GM12878 (cell line): Measurements from ENCODE around the gene NR3C1. TPM values are rescaled to one million over a fixed set of nuclear protein-coding genes. Genes with fewer than 3 reads are reported as not detected.

Experiments
- ATAC-seq: fragments of 200-7000 bp; cut with Tn5 transposase; 3 replicates; pipeline ENCODE4 v1.9.1; 2020; ENCODE audit warnings: mild to moderate bottlenecking, moderate library complexity
- BruUV-seq: library from RNA; stranded (reverse); fragments of 400-500 nt; replicated peaks from 2 replicates; lab custom pipeline; 2021; lab: Mats Ljungman, UMichigan
- CTCF ChIA-PET: fragments of 300-600 bp; sonication (Branson Sonifier 250); formaldehyde crosslinking; extraction: SDS; loops from one replicate; lab custom pipeline; 2021; ENCODE audit warnings: inconsistent platforms; lab: Yijun Ruan, JAX
- POLR2A ChIA-PET: fragments of 350-600 bp; formaldehyde crosslinking; extraction: SDS; loops from one replicate; lab custom pipeline; 2021; ENCODE audit warnings: inconsistent platforms; lab: Charles Lee
- RAD21 ChIA-PET: fragments of 300-600 bp; sonication (Branson Sonifier 250); formaldehyde crosslinking; loops from one replicate; lab custom pipeline; 2023; ENCODE audit warnings: antibody characterized with exemption; ENCODE audit not compliant: unreplicated experiment; lab: Charles Lee
- SMC1A ChIA-PET: fragments of 300-600 bp; sonication (Branson Sonifier 250); formaldehyde crosslinking; loops from one replicate; lab custom pipeline; 2023; ENCODE audit not compliant: unreplicated experiment, uncharacterized antibody; lab: Charles Lee
- DNase-seq: peaks from one replicate; pipeline ENCODE4 v3.0.0-alpha.2; 2011; ENCODE audit warnings: low read depth, low spot score
- FAIRE-seq: peaks from 3 replicates; lab custom pipeline; 2011; peaks lifted over from hg19 to GRCh38; lab: Jason Lieb, UNC
- H2AFZ ChIP-seq: 2 replicates; pipeline ENCODE4 v1.6.0; 2011; ENCODE audit warnings: low read depth, low read length, control low read depth; ENCODE audit not compliant: control insufficient read depth
- H3K27ac ChIP-seq: 2 replicates; pipeline ENCODE4 v1.5.1; 2011; ENCODE audit warnings: control low read depth; ENCODE audit not compliant: control insufficient read depth, insufficient read depth
- H3K27me3 ChIP-seq, 2 experiments: replicated peaks in 1 of 2; 2 replicates each; pipeline versions ENCODE4 v1.6.0 to v1.6.1; 2011; ENCODE audit warnings: low read length in 1 of 2; ENCODE audit not compliant: control insufficient read depth in 2 of 2, insufficient read depth in 2 of 2
- H3K36me3 ChIP-seq, 2 experiments: 2 replicates each; pipeline ENCODE4 v1.5.1; 2011; ENCODE audit warnings: low read length in 1 of 2; ENCODE audit not compliant: control insufficient read depth in 2 of 2, insufficient read depth in 2 of 2
- H3K4me1 ChIP-seq: 2 replicates; pipeline ENCODE4 v1.6.1; 2011; ENCODE audit warnings: mild to moderate bottlenecking, low read length, moderate library complexity, mixed read lengths; ENCODE audit not compliant: control insufficient read depth, insufficient read depth
- H3K4me2 ChIP-seq: 2 replicates; pipeline ENCODE4 v1.6.0; 2011; ENCODE audit warnings: control low read depth; ENCODE audit not compliant: control insufficient read depth, insufficient read depth
- H3K4me3 ChIP-seq: fragments of 200-600 bp; sonication (generic); 2 replicates; pipeline ENCODE4 v1.5.1; 2016
- H3K79me2 ChIP-seq: 2 replicates; pipeline ENCODE4 v1.6.0; 2011; ENCODE audit warnings: low read length; ENCODE audit not compliant: control insufficient read depth, insufficient read depth
- H3K9ac ChIP-seq: 2 replicates; pipeline ENCODE4 v1.8.0; 2011; ENCODE audit warnings: low read length, control low read depth, mixed read lengths; ENCODE audit not compliant: control insufficient read depth, insufficient read depth
- H3K9me3 ChIP-seq: replicated peaks from 3 replicates; pipeline ENCODE4 v1.5.1; 2011; ENCODE audit warnings: mild to moderate bottlenecking, low read length; ENCODE audit not compliant: control insufficient read depth, insufficient read depth
- H4K20me1 ChIP-seq: 2 replicates; pipeline ENCODE4 v1.6.0; 2011; ENCODE audit not compliant: control insufficient read depth, insufficient read depth
- BACH1 ChIP-seq: fragments of 450-650 bp; IDR thresholded peaks from 2 replicates; pipeline ENCODE4 v1.6.1; 2017; ENCODE audit warnings: mild to moderate bottlenecking, borderline replicate concordance
- CHD2 ChIP-seq: IDR thresholded peaks from 2 replicates; pipeline ENCODE4 v1.6.1; 2011; ENCODE audit warnings: low read depth, low read length, improper control_type of control experiment, borderline replicate concordance
- EGR1 ChIP-seq, 2 experiments: IDR thresholded peaks; 1 replicate in 1 of 2; 2 replicates in 1 of 2; pipeline ENCODE4 v1.6.1; 2011 to 2012; ENCODE audit warnings: low read depth in 2 of 2, low read length in 2 of 2, borderline replicate concordance in 1 of 2, mild to moderate bottlenecking in 1 of 2, moderate library complexity in 1 of 2
- SIN3A ChIP-seq: IDR thresholded peaks from 2 replicates; pipeline ENCODE4 v1.6.1; 2012; ENCODE audit warnings: low read depth, low read length, improper control_type of control experiment
- SRF ChIP-seq, 2 experiments: IDR thresholded peaks; 2 replicates each; pipeline ENCODE4 v1.6.1; 2011; ENCODE audit warnings: low read depth in 2 of 2, low read length in 2 of 2, mild to moderate bottlenecking in 1 of 2, moderate library complexity in 1 of 2
- STAT3 ChIP-seq: IDR thresholded peaks from 2 replicates; pipeline ENCODE4 v1.6.1; 2011; ENCODE audit warnings: low read depth, low read length, improper control_type of control experiment
- WGBS: methylation state at CpG from one replicate; pipeline ENCODE4 v1.1.6; 2016; ENCODE audit warnings: low lambda C conversion rate; ENCODE audit not compliant: insufficient replicate concordance, insufficient coverage; ENCODE audit errors: missing lambda C conversion rate; 5-methylcytosine and 5-hydroxymethylcytosine counted together
- in situ Hi-C: fragments of 300-500 bp; cut with MboI; formaldehyde crosslinking; loops from 9 replicates; pipeline ENCODE4 v1.14.3; 2018; ENCODE audit warnings: mixed read lengths
- intact Hi-C: fragments of 100-400 bp; cut with micrococcal nuclease; formaldehyde crosslinking; loops from one replicate; pipeline ENCODE4 v1.14.2; 2022; ENCODE audit not compliant: unreplicated experiment
- polyA plus RNA-seq, 11 experiments: library from polyadenylated mRNA; depleted of rRNA in 4 of 11; unstranded in 6 of 11; stranded (reverse) in 5 of 11; fragments of >200 nt; fragmentation: Nextera tagmentation in 4 of 11; fragmentation: Illumina TruSeq in 1 of 11; extraction: Ambion mirVana in 4 of 11; extraction: Trizol in 1 of 11; gene quantifications; 1 replicate in 1 of 11; 2 replicates in 10 of 11; pipeline versions ENCODE4 v1.2.1 to v1.2.3, GENCODE V29; 2011 to 2016; ENCODE audit warnings: inconsistent platforms in 2 of 11, missing spikeins in 2 of 11, low read depth in 1 of 11
- total RNA-seq, 4 experiments: library from RNA; depleted of rRNA in 3 of 4; stranded (reverse); fragments of >200 nt in 3 of 4; fragmentation: Illumina TruSeq in 1 of 4; extraction: Trizol in 1 of 4; gene quantifications; 2 replicates each; pipeline versions ENCODE4 v1.2.1 to v1.2.3, GENCODE V29; 2013 to 2021
- TF ChIP-seq, protein P1 (sequence below): fragments of 450-650 bp; formaldehyde crosslinking; IDR thresholded peaks from 2 replicates; pipeline ENCODE4 v1.4.0; 2022; ENCODE audit warnings: mild to moderate bottlenecking, moderate library complexity
- TF ChIP-seq, protein P2 (sequence below): IDR thresholded peaks from 2 replicates; pipeline ENCODE4 v1.6.1; 2011; ENCODE audit warnings: low read depth, low read length, improper control_type of control experiment, borderline replicate concordance
- TF ChIP-seq, protein P3 (sequence below): fragments of 450-650 bp; IDR thresholded peaks from 2 replicates; pipeline ENCODE4 v1.6.1; 2017; ENCODE audit warnings: low read depth, mild to moderate bottlenecking, moderate library complexity
- TF ChIP-seq, protein P4 (sequence below): fragments of 450-650 bp; IDR thresholded peaks from 2 replicates; pipeline ENCODE4 v1.6.1; 2017; ENCODE audit warnings: mild to moderate bottlenecking, moderate library complexity

Gene NR3C1
- total and polyA plus RNA-seq, 10 of the 15 experiments (the other 5 are each of a cell fraction or from before 2014, with no cell fraction given) = 49.7 to 141 (median 109) TPM

DNA sequence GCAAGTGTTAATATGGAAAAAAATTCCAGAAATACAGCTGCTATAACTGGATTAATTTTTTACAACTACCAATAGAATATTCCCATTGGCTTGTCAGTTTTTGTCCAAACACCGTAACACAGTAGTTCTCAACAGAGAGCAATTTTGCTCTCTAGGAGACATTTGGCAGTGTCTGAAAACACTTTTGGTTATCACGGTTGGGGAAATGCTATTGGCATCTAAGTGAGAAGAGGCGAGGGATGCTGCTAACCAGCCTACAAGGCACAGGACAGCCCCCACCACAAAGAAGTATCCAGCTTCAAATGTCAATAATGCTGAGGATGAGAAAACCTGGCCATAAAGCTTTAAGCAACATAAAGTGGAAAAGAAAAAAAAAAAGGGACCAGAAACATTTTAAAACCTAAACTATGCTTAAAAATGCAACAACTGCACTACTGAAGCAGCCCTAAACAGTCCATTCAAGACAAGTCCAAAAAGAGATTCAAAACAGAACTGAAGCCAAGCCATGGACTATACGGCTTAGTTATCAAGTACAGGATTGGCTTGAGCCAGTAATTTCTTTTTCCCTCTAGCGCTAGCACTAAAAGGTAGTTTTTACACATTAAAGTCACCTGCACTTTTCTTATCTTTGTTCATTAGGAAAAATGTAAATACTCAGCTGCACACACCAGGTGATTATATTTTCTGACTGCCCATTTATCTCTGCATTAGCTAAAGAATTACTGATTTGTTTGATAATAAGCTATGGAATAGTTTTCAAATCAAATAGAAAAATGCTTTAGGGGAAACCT lies 83.9 kb downstream of the NR3C1 start (continued):
- no peak for TF ChIP-seq CHD2
- TF ChIP-seq, all 136 proteins: peak for 0

DNA sequence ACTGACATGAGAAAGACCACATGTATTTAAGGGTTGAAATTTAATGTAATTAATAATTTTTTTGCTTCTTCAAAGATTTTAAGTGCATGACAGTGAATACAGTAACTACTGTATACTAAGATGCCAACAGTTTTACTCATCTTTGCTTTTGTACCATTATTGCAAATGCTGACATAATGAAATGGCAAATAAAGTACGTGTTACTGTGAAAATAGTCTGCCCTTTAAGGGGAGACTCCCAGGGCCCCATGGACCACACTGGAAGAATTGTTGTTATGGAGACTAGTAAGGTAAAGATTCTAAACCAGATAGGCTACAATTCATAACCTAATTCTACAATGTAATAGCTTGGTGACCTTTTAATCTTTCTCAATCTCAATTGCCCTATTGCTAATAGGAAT lies 84.7 kb downstream of the NR3C1 start:
- ATAC-seq = no peak
- BruUV-seq = no TSS peak
- Histone ChIP-seq H3K4me2 (no peak overlapping the region), H3K4me1 (peaks cover 15% of the 10 kb centered on the region), H3K36me3 (peaks cover 0 to 2% of the 10 kb centered on the region in 2 experiments; a peak in 3 of 4 replicates), H3K4me3 (no peak overlapping the region), H4K20me1 (no peaks in the 10 kb centered on the region), H3K9me3 (peaks cover under 1% of the 10 kb centered on the region; the same call in 2 of the 3 replicates), H3K27me3 (no peaks in the 10 kb centered on the region), H2AFZ (no peak overlapping the region), H3K79me2 (peaks cover 96% of the 10 kb centered on the region), H3K9ac (no peak overlapping the region), H3K27ac (no peak overlapping the region)
- POLR2A ChIA-PET = no interaction called here
- SMC1A ChIA-PET = interaction anchor here (1.2 to 2.3 kb wide), 4 partner anchors 25 to 320 kb away, joined by 3 to 7 read pairs (median 4); no protein-coding TSS in a partner anchor
- in situ Hi-C loops = no loop called here
- no peak for DNase-seq
- 96% methylated on average over 1 of the region's 1 CpG for WGBS
- intact Hi-C loops = loop anchor here (10.0 kb wide), 1 partner anchor 506 kb away; no protein-coding TSS in a partner anchor
- FAIRE-seq = no peak
- CTCF ChIA-PET = no interaction called here
- RAD21 ChIA-PET = no interaction called here
- TF ChIP-seq BACH1 (no peak), SRF (IDR thresholded peaks at IDR 0.05; ENCODE audit: low read depth in 2 of 2, low read length in 2 of 2) (no peak), SIN3A (no peak), EGR1 (IDR thresholded peaks at IDR 0.05; ENCODE audit: borderline replicate concordance in 1 of 2, low read depth in 2 of 2, low read length in 2 of 2) (no peak), STAT3 (no peak)
- TF ChIP-seq, protein P1, sequence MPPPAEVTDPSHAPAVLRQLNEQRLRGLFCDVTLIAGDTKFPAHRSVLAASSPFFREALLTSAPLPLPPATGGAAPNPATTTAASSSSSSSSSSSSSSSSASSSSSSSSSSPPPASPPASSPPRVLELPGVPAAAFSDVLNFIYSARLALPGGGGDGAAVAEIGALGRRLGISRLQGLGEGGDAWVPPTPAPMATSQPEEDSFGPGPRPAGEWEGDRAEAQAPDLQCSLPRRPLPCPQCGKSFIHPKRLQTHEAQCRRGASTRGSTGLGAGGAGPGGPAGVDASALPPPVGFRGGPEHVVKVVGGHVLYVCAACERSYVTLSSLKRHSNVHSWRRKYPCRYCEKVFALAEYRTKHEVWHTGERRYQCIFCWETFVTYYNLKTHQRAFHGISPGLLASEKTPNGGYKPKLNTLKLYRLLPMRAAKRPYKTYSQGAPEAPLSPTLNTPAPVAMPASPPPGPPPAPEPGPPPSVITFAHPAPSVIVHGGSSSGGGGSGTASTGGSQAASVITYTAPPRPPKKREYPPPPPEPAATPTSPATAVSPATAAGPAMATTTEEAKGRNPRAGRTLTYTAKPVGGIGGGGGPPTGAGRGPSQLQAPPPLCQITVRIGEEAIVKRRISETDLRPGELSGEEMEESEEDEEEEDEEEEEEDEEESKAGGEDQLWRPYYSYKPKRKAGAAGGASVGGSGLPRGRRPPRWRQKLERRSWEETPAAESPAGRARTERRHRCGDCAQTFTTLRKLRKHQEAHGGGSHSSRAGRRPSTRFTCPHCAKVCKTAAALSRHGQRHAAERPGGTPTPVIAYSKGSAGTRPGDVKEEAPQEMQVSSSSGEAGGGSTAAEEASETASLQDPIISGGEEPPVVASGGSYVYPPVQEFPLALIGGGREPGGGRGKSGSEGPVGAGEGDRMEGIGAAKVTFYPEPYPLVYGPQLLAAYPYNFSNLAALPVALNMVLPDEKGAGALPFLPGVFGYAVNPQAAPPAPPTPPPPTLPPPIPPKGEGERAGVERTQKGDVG (CRISPR knock-in tag) = no peak
- TF ChIP-seq, protein P2, sequence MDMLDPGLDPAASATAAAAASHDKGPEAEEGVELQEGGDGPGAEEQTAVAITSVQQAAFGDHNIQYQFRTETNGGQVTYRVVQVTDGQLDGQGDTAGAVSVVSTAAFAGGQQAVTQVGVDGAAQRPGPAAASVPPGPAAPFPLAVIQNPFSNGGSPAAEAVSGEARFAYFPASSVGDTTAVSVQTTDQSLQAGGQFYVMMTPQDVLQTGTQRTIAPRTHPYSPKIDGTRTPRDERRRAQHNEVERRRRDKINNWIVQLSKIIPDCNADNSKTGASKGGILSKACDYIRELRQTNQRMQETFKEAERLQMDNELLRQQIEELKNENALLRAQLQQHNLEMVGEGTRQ = no peak
- TF ChIP-seq, protein P3, sequence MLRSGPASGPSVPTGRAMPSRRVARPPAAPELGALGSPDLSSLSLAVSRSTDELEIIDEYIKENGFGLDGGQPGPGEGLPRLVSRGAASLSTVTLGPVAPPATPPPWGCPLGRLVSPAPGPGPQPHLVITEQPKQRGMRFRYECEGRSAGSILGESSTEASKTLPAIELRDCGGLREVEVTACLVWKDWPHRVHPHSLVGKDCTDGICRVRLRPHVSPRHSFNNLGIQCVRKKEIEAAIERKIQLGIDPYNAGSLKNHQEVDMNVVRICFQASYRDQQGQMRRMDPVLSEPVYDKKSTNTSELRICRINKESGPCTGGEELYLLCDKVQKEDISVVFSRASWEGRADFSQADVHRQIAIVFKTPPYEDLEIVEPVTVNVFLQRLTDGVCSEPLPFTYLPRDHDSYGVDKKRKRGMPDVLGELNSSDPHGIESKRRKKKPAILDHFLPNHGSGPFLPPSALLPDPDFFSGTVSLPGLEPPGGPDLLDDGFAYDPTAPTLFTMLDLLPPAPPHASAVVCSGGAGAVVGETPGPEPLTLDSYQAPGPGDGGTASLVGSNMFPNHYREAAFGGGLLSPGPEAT = no peak
- TF ChIP-seq, protein P4, sequence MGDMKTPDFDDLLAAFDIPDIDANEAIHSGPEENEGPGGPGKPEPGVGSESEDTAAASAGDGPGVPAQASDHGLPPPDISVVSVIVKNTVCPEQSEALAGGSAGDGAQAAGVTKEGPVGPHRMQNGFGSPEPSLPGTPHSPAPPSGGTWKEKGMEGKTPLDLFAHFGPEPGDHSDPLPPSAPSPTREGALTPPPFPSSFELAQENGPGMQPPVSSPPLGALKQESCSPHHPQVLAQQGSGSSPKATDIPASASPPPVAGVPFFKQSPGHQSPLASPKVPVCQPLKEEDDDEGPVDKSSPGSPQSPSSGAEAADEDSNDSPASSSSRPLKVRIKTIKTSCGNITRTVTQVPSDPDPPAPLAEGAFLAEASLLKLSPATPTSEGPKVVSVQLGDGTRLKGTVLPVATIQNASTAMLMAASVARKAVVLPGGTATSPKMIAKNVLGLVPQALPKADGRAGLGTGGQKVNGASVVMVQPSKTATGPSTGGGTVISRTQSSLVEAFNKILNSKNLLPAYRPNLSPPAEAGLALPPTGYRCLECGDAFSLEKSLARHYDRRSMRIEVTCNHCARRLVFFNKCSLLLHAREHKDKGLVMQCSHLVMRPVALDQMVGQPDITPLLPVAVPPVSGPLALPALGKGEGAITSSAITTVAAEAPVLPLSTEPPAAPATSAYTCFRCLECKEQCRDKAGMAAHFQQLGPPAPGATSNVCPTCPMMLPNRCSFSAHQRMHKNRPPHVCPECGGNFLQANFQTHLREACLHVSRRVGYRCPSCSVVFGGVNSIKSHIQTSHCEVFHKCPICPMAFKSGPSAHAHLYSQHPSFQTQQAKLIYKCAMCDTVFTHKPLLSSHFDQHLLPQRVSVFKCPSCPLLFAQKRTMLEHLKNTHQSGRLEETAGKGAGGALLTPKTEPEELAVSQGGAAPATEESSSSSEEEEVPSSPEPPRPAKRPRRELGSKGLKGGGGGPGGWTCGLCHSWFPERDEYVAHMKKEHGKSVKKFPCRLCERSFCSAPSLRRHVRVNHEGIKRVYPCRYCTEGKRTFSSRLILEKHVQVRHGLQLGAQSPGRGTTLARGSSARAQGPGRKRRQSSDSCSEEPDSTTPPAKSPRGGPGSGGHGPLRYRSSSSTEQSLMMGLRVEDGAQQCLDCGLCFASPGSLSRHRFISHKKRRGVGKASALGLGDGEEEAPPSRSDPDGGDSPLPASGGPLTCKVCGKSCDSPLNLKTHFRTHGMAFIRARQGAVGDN = no peak
